ENCODE results near the gene BAD.
"Not testable (repeated sequence)": the region's sequence is repeated elsewhere in the genome, so short reads cannot be mapped to it uniquely, and the experiment has no call there.

Gene BAD

DNA sequence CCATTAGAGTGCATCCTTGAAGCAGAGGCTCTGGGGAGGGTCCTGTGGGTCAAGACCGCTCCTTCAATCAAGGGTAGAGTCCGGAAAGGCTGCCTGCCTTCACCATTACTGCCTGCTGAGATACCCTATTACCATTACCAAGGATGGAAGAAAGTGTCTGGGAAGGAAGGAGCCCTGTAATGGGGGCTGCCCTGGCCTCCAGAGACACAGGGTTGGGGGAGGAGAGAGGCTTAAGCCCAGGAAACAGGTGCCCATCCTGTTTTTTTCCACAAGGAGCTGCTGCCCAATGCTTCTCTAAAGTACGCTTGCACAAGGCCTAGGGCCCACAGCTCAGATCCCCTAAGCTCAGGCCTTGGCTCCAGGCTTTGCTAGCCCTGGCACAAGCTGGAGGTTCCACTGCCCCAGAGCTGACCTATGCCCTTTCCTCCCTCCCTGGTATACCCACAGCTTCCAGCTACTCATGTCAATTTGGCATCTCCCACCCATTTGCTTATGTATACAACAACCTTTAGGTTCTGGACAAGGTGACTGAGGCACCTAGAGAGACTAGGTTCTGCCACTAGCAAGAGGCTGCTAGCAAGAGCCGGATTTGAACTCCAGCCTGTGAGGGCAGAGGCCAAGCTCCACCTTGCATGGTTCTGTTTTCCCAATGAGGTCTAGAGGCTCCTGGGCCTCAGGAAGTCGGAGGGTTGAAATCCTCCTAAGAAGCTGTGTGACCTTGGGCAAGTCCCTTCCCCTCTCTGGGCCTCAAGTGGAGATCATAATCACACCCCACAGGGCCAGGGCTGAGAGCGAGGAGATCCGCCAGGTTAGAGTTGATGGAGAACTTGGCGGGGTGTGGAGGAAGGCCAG, 34.7 kb downstream of the BAD start:
- H3K27me3 ChIP-seq (ENCODE audit: low read depth) = no peaks in the 10 kb centered on the region
- H3K4me1 ChIP-seq = peaks cover 12% of the 10 kb centered on the region
- H3K9me3 ChIP-seq = no peaks in the 10 kb centered on the region
- in situ Hi-C loops (cut with MboI; ENCODE audit: low sequenced_read_pairs) = loop anchor here (25.0 kb wide), 1 partner anchor 863 kb away; the partner anchor contains the start of genes FAU, MRPL49, TM7SF2 and ZNHIT2
- peaks cover 10% of the 10 kb centered on the region for H3K36me3 ChIP-seq (replicated peaks)
- H3K4me3 ChIP-seq = peak overlapping the region; percentile 70
- DNase-seq (ENCODE audit: low spot score in 2 of 2) = no peak

- Histone ChIP-seq H3K4me1 (peaks cover 12% of the 10 kb centered on the region), H3K36me3 (replicated peaks) (peaks cover 11% of the 10 kb centered on the region), H3K27me3 (ENCODE audit: low read depth) (no peaks in the 10 kb centered on the region), H3K9me3 (no peaks in the 10 kb centered on the region), H3K4me3 (no peak overlapping the region)
- in situ Hi-C loops (cut with MboI; ENCODE audit: low sequenced_read_pairs) = no loop called here
- DNase-seq (ENCODE audit: low spot score in 2 of 2) = no peak
Measured at GRCh38 chr11:64249038-64249437, 35.4 kb downstream of the BAD start.

- DNase-seq (ENCODE audit: low spot score in 2 of 2) = no peak
- in situ Hi-C loops (cut with MboI; ENCODE audit: low sequenced_read_pairs) = no loop called here
- Histone ChIP-seq H3K4me1 (peaks cover 12% of the 10 kb centered on the region), H3K27me3 (ENCODE audit: low read depth) (no peaks in the 10 kb centered on the region), H3K36me3 (replicated peaks) (peaks cover 14% of the 10 kb centered on the region), H3K4me3 (no peak overlapping the region), H3K9me3 (no peaks in the 10 kb centered on the region)
Measured at GRCh38 chr11:64248578-64248977, 35.9 kb downstream of the BAD start.

DNA sequence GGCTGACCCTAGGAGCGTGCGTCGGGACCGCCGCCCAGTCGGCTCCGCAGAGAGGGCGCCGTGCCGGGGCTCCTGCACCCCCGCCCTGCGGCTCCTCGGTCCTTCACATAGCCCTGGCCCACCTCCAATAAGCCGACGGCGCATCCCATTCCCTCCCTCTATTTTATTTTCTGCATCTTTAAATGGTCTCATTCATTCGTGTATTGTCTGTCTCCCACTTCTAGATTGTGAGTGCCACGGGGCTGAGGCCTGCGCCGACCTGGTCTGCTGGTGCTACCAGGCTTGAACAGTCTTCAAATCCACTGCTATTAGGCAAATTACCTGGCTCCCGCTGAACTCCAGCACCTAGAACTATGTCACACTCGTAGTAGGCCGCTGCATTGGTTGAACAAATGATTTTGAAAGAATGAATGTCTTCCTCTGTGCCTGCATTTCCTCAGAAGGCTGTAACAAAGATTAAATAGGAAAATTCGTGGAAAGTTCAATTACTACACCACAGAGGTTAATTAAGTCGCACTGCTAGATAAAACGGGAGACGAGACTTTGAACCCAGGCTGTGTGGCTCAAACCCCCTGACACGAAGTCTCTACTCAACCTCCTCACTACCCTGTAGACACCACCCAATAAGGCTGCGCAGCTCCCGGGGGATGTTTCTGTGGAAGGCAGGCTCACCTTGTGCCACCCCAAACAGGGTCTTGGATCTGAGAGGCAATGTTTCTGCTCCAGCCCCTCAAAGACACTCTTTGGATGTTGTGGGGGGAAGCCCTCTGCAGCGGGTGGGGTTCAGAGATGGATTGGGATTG, 36.5 kb downstream of the BAD start:
- H3K27me3 ChIP-seq (ENCODE audit: low read depth) = no peaks in the 10 kb centered on the region
- peaks cover 20% of the 10 kb centered on the region for H3K36me3 ChIP-seq (replicated peaks)
- in situ Hi-C loops (cut with MboI; ENCODE audit: low sequenced_read_pairs) = no loop called here
- DNase-seq (ENCODE audit: low spot score in 2 of 2) = no peak
- peak overlapping the region; percentile 37 for H3K4me3 ChIP-seq
- peaks cover 14% of the 10 kb centered on the region for H3K4me1 ChIP-seq
- H3K9me3 ChIP-seq = no peaks in the 10 kb centered on the region

GRCh38 chr11:64246871-64247728, 37.4 kb downstream of the BAD start, which contains the start of gene PPP1R14B:
Gene PPP1R14B, minus strand, starts transcription at chr11:64246943. Its CDS starts 270 bp downstream, at chr11:64246673.
- in situ Hi-C loops (cut with MboI; ENCODE audit: low sequenced_read_pairs) = no loop called here
- H3K9me3 ChIP-seq = no peaks in the 10 kb centered on the region
- peak; percentile 88 to 96 for DNase-seq (ENCODE audit: low spot score in 2 of 2)
- peaks cover 20% of the 10 kb centered on the region for H3K4me1 ChIP-seq
- H3K36me3 ChIP-seq (replicated peaks) = peaks cover 25% of the 10 kb centered on the region
- peak within 1 kb of the TSS; percentile 78 for H3K4me3 ChIP-seq
- no peaks in the 10 kb centered on the region for H3K27me3 ChIP-seq (ENCODE audit: low read depth)

DNA sequence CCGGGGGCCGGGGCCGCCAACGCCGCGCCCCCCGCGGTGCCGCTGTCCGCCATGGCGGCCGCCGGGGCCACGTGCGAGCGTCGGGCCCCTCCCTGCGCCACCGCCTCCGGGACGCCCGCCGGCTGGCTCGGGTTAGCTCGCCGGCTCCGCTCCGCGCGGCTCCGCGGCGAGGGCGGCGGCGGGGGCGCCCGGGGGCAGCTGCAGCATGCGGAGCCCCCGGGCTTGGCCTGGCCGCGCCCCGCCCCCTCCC, 37.9 kb downstream of the BAD start:
- Histone ChIP-seq H3K4me1 (peaks cover 20% of the 10 kb centered on the region), H3K4me3 (peak overlapping the region; percentile 78), H3K36me3 (replicated peaks) (peaks cover 27% of the 10 kb centered on the region)
- DNase-seq (ENCODE audit: low spot score in 2 of 2); H3K9me3 ChIP-seq; H3K27me3 ChIP-seq (ENCODE audit: low read depth); in situ Hi-C loops (cut with MboI; ENCODE audit: low sequenced_read_pairs): not testable (repeated sequence)

DNA sequence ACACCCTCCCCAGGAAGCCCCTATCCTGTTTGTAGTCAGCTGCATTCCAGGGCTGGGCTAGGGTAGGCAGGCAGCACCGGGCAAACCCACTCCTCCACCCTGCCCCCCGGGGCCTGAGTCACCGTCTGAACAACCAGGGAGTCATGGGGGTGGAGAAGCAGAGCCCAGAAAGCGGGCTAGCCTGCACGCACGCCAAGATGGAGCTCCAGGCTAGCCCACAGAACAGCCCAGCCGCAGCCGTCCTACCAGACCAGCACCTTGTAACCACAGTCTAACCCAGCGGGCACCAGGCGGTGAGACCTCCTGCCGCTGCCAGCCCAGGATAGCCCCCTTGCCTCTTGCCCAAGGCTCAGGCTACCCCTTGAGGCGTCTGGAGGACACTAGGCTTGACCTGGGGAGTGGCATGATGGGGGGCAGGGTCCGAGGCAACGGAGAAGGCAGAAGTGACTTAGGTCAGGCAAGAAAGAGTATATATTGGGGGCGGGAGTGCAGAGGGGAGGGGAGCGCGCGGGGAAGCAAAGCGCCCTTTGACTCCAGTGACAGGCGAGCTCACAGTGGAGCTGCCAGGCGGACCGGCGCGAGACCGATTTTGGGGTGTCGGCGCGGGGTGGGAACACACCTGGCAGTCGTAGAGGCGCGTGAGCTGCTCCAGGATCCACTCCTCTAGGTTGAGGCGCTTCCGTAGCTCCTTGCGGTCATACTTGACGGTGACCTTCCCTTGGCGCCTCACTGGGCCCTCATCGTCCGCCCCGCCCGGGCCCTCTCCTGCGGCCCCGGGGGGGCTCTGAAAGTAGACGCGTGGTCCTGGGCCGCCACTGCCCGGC, 38.5 kb downstream of the BAD start:
- no peaks in the 10 kb centered on the region for H3K27me3 ChIP-seq (ENCODE audit: low read depth)
- no peaks in the 10 kb centered on the region for H3K9me3 ChIP-seq
- H3K4me3 ChIP-seq = peak overlapping the region; percentile 78
- peak; percentile 11 to 68 for DNase-seq (ENCODE audit: low spot score in 2 of 2)
- in situ Hi-C loops (cut with MboI; ENCODE audit: low sequenced_read_pairs) = no loop called here
- peaks cover 20% of the 10 kb centered on the region for H3K4me1 ChIP-seq
- H3K36me3 ChIP-seq (replicated peaks) = peaks cover 28% of the 10 kb centered on the region

DNA sequence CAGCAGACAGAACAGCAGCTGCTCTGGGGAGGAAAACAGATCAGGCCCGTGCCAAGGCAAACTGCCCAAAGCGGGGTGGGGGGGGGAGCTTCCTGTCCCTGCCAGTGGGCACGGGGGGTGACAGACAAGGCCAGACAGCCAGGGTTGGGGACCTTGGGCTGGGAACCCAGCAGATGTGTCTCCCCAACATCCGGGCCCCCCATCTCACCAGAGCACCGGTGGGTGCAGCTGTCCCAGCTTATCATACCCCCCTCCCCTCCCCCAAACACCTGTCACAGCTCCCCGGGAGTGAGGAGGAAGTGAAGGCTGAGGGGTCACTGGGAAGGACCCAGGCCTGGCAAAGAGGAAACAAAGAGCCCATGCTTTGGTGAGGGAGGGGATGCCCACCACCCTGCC, 39.1 kb downstream of the BAD start:
- Histone ChIP-seq H3K4me1 (peaks cover 16% of the 10 kb centered on the region), H3K4me3 (peak overlapping the region; percentile 78), H3K9me3 (no peaks in the 10 kb centered on the region), H3K36me3 (replicated peaks) (peaks cover 30% of the 10 kb centered on the region), H3K27me3 (ENCODE audit: low read depth) (no peaks in the 10 kb centered on the region)
- in situ Hi-C loops (cut with MboI; ENCODE audit: low sequenced_read_pairs) = no loop called here
- DNase-seq (ENCODE audit: low spot score in 2 of 2) = no peak

- no peaks in the 10 kb centered on the region for H3K9me3 ChIP-seq
- peaks cover 19% of the 10 kb centered on the region for H3K4me1 ChIP-seq
- peaks cover 34% of the 10 kb centered on the region for H3K36me3 ChIP-seq (replicated peaks)
- no peaks in the 10 kb centered on the region for H3K27me3 ChIP-seq (ENCODE audit: low read depth)
- H3K4me3 ChIP-seq = peak overlapping the region; percentile 78
- in situ Hi-C loops (cut with MboI; ENCODE audit: low sequenced_read_pairs) = no loop called here
- no peak for DNase-seq (ENCODE audit: low spot score in 2 of 2)
Measured at GRCh38 chr11:64244966-64245365, 39.5 kb downstream of the BAD start.

GRCh38 chr11:64244107-64244506, 40.4 kb downstream of the BAD start:
- H3K36me3 ChIP-seq (replicated peaks) = peaks cover 34% of the 10 kb centered on the region
- no peak for DNase-seq (ENCODE audit: low spot score in 2 of 2)

DNA sequence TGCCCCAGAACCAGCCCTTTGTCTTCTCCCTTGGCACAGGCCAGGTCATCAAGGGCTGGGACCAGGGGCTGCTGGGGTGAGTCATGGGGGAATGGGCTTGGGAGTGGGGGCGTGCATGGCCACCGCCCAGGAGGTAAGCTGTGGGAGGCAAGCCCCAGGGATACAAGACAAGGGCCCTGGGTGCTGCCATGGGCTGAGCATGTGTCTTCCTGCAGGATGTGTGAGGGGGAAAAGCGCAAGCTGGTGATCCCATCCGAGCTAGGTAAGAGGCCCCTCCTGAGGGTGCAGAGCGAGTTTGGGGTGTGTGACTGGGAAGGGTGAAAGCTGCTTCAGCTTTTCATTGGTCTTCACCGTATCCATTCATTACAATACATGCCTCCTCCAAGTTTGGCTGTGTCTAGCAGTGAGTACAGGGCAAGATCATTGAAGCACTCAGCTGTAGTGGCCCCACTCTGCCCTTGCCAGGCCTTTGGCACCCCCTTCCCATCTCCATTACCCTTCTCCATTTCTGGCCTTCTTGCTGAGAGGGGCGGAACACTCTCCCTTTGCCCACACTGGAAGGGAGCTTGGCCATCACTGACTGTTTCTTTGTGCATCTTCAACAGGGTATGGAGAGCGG, 41.1 kb downstream of the BAD start:
- H3K27me3 ChIP-seq (ENCODE audit: low read depth) = no peaks in the 10 kb centered on the region
- no peaks in the 10 kb centered on the region for H3K9me3 ChIP-seq
- H3K4me1 ChIP-seq = peaks cover 22% of the 10 kb centered on the region
- in situ Hi-C loops (cut with MboI; ENCODE audit: low sequenced_read_pairs) = no loop called here
- H3K4me3 ChIP-seq = peak overlapping the region; percentile 97; the same call in 1 of the 2 replicates
- DNase-seq (ENCODE audit: low spot score in 2 of 2) = no peak
- H3K36me3 ChIP-seq (replicated peaks) = peaks cover 37% of the 10 kb centered on the region

More at GRCh38 chr11:64244107-64244506, 40.4 kb downstream of the BAD start:
- no peaks in the 10 kb centered on the region for H3K9me3 ChIP-seq
- in situ Hi-C loops (cut with MboI; ENCODE audit: low sequenced_read_pairs) = no loop called here
- H3K27me3 ChIP-seq (ENCODE audit: low read depth) = no peaks in the 10 kb centered on the region
- H3K4me1 ChIP-seq = peaks cover 22% of the 10 kb centered on the region
- no peak overlapping the region for H3K4me3 ChIP-seq

DNA sequence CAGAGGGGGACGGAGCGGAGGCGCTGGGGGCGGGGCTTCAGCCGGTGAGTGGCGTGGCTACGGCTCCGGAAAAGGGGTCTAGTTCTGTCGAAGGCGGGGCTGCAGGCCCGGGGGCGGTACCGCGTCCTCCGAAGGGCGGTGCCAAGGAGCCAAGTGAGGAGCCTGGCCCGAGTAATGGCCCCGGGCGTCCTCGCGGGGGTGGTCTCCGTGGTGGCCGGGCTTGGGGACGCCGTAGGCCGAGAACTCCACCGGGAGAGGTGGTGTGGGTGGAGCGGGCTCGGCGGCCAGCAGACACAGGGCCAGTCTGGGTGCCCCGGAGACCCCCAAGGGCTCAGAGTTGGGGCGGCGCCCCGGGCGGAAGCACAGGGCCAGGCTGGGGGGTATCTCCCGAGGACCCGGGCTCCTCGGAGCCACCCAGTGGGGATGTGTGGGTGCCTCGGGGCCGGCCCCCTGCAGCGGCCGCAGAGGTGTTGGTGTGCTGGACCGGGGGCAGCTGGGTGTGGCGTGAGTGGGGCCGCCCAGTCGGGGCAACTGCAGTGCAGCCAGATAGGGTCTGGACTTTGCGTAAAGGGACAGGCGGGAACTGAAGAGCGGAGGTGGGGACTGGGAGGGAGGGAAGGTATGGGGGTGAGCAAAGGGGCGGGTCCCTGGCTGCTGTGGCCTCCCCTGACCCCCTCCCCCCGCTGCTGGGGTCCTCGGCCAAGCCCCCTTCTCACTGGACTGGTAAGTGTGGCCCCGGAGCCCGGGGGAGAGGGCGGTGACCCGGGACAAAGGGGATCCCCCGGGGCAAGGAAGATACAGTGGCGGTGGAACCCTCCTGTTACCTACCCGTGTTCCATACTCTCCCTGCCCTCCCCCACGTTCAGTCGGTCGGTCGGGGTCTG, 42.7 kb downstream of the BAD start:
- Histone ChIP-seq H3K36me3 (replicated peaks) (peaks cover 45% of the 10 kb centered on the region), H3K4me1 (peaks cover 18% of the 10 kb centered on the region), H3K27me3 (ENCODE audit: low read depth) (no peaks in the 10 kb centered on the region), H3K4me3 (peak overlapping the region; percentile 97), H3K9me3 (no peaks in the 10 kb centered on the region)
- in situ Hi-C loops (cut with MboI; ENCODE audit: low sequenced_read_pairs) = no loop called here
- DNase-seq (ENCODE audit: low spot score in 2 of 2) = peak; percentile 77 to 97
